Panc1 (cell line): ENCODE data around the gene XRCC6. TPM values are rescaled to one million over a fixed set of nuclear protein-coding genes. Genes with fewer than 3 reads are reported as not detected.
"Not testable (repeated sequence)": the region's sequence is repeated elsewhere in the genome, so short reads cannot be mapped to it uniquely, and the experiment has no call there.

Experiments used
- ATAC-seq: fragments of 200-7000 bp; cut with Tn5 transposase; 2 replicates; pipeline ENCODE4 v1.9.1; 2020; ENCODE audit warnings: mild to moderate bottlenecking, moderate library complexity
- BruUV-seq: library from RNA; stranded (reverse); fragments of 400-500 nt; replicated peaks from 2 replicates; lab custom pipeline; 2021; lab: Mats Ljungman, UMichigan
- CTCF ChIA-PET: fragments of 300-600 bp; sonication (Branson Sonifier 250); formaldehyde crosslinking; loops from one replicate; lab custom pipeline; 2022; ENCODE audit warnings: antibody characterized with exemption; lab: Charles Lee
- POLR2A ChIA-PET: fragments of 300-600 bp; sonication (Branson Sonifier 250); formaldehyde crosslinking; loops from one replicate; lab custom pipeline; 2022; ENCODE audit warnings: antibody characterized with exemption; lab: Charles Lee
- DNase-seq: peaks from one replicate; pipeline ENCODE4 v3.0.0-alpha.2; 2010; ENCODE audit warnings: low read depth, low spot score
- H3K27ac ChIP-seq: 2 replicates; pipeline ENCODE4 v1.5.1; 2011; ENCODE audit warnings: mild to moderate bottlenecking, low read length, inconsistent platforms
- H3K27me3 ChIP-seq: fragments of 200-500 bp; sonication (Bioruptor generic); 2 replicates; pipeline ENCODE4 v1.6.0; 2014; ENCODE audit warnings: low read length, inconsistent platforms; ENCODE audit not compliant: control insufficient read depth, insufficient read depth
- H3K36me3 ChIP-seq: fragments of 200-500 bp; sonication (Bioruptor generic); 2 replicates; pipeline ENCODE4 v1.5.1; 2014; ENCODE audit warnings: inconsistent platforms, mild to moderate bottlenecking, low read length, moderate library complexity; ENCODE audit not compliant: control insufficient read depth, insufficient read depth
- H3K4me1 ChIP-seq: 2 replicates; pipeline ENCODE4 v1.5.1; 2011; ENCODE audit warnings: inconsistent platforms, mild to moderate bottlenecking, low read length, moderate library complexity; ENCODE audit not compliant: control insufficient read depth, insufficient read depth
- H3K4me3 ChIP-seq, 2 experiments: 2 replicates each; pipeline ENCODE4 v1.5.1; 2011 to 2012; ENCODE audit warnings: low read depth in 2 of 2, low read length in 2 of 2, mild to moderate bottlenecking in 2 of 2, inconsistent platforms in 1 of 2, moderate library complexity in 1 of 2
- H3K9me3 ChIP-seq: fragments of 200-500 bp; sonication (Bioruptor generic); 2 replicates; pipeline ENCODE4 v1.5.1; 2014; ENCODE audit warnings: low read depth, mild to moderate bottlenecking, inconsistent platforms, low read length, moderate library complexity; ENCODE audit not compliant: control insufficient read depth, insufficient read depth
- POLR2AphosphoS5 ChIP-seq: IDR thresholded peaks from 2 replicates; pipeline ENCODE4 v1.6.1; 2012; ENCODE audit warnings: mild to moderate bottlenecking, low read depth, low read length, moderate library complexity
- REST ChIP-seq, 2 experiments: IDR thresholded peaks; 2 replicates each; pipeline ENCODE4 v1.6.1; 2011 to 2012; ENCODE audit warnings: low read depth in 2 of 2, control low read depth in 1 of 2, low read length in 1 of 2, mild to moderate bottlenecking in 1 of 2, moderate library complexity in 1 of 2; ENCODE audit not compliant: insufficient read depth in 1 of 2
- TCF7L2 ChIP-seq: IDR thresholded peaks from 2 replicates; pipeline ENCODE4 v1.6.1; 2011; ENCODE audit warnings: mild to moderate bottlenecking, low read depth, low read length, inconsistent platforms
- in situ Hi-C: cut with HindIII; loops from 2 replicates; pipeline ENCODE4 v1.10.0; 2016; ENCODE audit warnings: low sequenced_read_pairs, low pct_unique_long_range_greater_than_20kb
- intact Hi-C: fragments of 100-400 bp; cut with micrococcal nuclease; formaldehyde crosslinking; loops from one replicate; pipeline ENCODE4 v1.10.0; 2022; ENCODE audit not compliant: unreplicated experiment
- total RNA-seq: library from RNA; stranded (reverse); gene quantifications from one replicate; pipeline ENCODE4 v1.2.1, GENCODE V29; 2021; ENCODE audit not compliant: unreplicated experiment
- TF ChIP-seq, protein P1 (sequence below): fragments of 450-650 bp; IDR thresholded peaks from 2 replicates; pipeline ENCODE4 v1.5.1; 2017; ENCODE audit warnings: mild to moderate bottlenecking

Gene XRCC6
- total RNA-seq, 1 experiment from 2014 or later: 287 TPM

DNA sequence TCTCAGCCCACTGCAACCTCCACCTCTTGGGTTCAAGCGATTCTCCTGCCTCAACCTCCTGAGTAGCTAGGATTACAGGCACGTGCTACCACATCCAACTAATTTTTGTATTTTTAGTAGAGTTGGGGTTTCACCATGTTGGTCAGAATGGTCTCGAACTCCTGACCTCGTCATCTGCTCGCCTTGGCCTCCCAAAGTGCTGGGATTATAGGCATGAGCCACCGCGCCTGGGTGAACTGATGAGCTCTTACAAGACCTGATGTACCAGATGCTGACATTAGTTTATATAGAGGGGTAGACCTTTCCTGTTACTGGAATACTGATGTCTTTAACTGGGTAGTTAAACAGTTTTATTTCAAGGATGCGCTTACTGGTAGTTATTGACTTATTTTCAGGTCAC is 13.5 kb downstream of the XRCC6 start:
- DNase-seq, ATAC-seq, H3K27ac ChIP-seq, intact Hi-C loops, H3K4me3 ChIP-seq, BruUV-seq, H3K27me3 ChIP-seq, H3K9me3 ChIP-seq, CTCF ChIA-PET, H3K4me1 ChIP-seq, in situ Hi-C loops: not testable (repeated sequence)
- H3K36me3 ChIP-seq: peaks cover 25% of the 10 kb centered on the region; the same call in 1 of the 2 replicates
- POLR2A ChIA-PET: interaction anchor here (0.7 kb wide), 1 partner anchor 10 kb away, joined by 3 read pairs; no protein-coding TSS in a partner anchor

GRCh38 chr22:41636467-41636866 is 15.4 kb downstream of the XRCC6 start:
- intact Hi-C loops: no loop called here
- TF ChIP-seq TCF7L2 (no peak), POLR2AphosphoS5 (no peak), REST (IDR thresholded peaks at IDR 0.05; ENCODE audit: insufficient read depth in 1 of 2, low read depth in 2 of 2, low read length in 1 of 2) (no peak)
- TF ChIP-seq, protein P1, sequence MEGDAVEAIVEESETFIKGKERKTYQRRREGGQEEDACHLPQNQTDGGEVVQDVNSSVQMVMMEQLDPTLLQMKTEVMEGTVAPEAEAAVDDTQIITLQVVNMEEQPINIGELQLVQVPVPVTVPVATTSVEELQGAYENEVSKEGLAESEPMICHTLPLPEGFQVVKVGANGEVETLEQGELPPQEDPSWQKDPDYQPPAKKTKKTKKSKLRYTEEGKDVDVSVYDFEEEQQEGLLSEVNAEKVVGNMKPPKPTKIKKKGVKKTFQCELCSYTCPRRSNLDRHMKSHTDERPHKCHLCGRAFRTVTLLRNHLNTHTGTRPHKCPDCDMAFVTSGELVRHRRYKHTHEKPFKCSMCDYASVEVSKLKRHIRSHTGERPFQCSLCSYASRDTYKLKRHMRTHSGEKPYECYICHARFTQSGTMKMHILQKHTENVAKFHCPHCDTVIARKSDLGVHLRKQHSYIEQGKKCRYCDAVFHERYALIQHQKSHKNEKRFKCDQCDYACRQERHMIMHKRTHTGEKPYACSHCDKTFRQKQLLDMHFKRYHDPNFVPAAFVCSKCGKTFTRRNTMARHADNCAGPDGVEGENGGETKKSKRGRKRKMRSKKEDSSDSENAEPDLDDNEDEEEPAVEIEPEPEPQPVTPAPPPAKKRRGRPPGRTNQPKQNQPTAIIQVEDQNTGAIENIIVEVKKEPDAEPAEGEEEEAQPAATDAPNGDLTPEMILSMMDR: no peak
- ChIA-PET CTCF (no interaction called here), POLR2A (no interaction called here)
- Histone ChIP-seq H3K36me3 (peaks cover 29% of the 10 kb centered on the region; the same call in 1 of the 2 replicates), H3K27me3 (no peaks in the 10 kb centered on the region), H3K27ac (no peak overlapping the region), H3K4me1 (no peaks in the 10 kb centered on the region), H3K9me3 (no peaks in the 10 kb centered on the region), H3K4me3 (no peak overlapping the region)
- DNase-seq: no peak
- ATAC-seq: no peak
- BruUV-seq: TSS peak; percentile 19
- in situ Hi-C loops: no loop called here

DNA sequence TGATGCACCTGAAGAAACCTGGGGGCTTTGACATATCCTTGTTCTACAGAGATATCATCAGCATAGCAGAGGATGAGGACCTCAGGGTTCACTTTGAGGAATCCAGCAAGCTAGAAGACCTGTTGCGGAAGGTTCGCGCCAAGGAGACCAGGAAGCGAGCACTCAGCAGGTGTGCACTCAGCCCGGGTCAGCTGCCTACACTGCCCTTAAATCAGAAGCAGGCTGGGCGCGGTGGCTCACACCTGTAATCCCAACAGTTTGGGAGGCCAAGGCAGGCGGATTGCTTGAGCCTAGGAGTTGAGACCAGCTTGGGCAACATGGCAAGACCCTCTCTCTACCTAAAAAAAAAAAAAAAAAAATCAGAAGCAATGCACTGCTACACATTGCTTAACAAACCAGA is 16.5 kb downstream of the XRCC6 start:
- H3K27me3 ChIP-seq, BruUV-seq, in situ Hi-C loops, H3K4me1 ChIP-seq, H3K4me3 ChIP-seq, POLR2A ChIA-PET, intact Hi-C loops, H3K27ac ChIP-seq, H3K9me3 ChIP-seq, ATAC-seq, DNase-seq, CTCF ChIA-PET: not testable (repeated sequence)
- H3K36me3 ChIP-seq: peaks cover 29% of the 10 kb centered on the region; the same call in 1 of the 2 replicates
